ENCODE data around the gene GTPBP4. TPM values are rescaled to one million over a fixed set of nuclear protein-coding genes. Genes with fewer than 3 reads are reported as not detected.

GTPBP4 gene
- total and polyA plus RNA-seq, 11 donors: 13.3 to 52.0 (median 28.8) TPM

DNA sequence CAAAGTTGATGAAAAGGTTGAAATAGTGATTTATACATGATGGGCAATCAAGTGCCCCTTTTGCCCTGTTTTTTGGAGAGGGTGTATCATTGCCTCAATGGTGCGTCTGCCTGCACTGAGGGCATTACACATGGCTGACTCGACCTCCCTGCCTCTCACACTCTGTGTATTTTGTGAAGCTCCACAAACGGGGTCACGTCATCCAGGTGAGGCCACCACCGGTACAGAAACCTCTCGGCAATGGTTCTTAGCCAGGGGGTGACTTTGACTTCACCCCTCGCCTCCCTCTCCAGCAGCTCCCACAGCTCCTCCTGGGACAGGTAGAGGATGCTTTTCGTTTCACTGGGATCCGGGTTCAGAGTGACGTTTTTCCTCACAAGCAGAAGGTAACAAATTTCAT, 31.1 kb downstream of the GTPBP4 start:
- no peak overlapping the region for H3K27ac ChIP-seq
- peaks cover 0 to 55% (median 52%) of the 10 kb centered on the region in 9 donors for H3K36me3 ChIP-seq
- no peaks in the 10 kb centered on the region for H3K4me1 ChIP-seq
- ATAC-seq: no peak
- WGBS, 4 donors: 92 to 94% (median 93%) methylated on average over 10 of the region's 10 CpGs
- H3K4me3 ChIP-seq: no peak overlapping the region
- no peak for DNase-seq
- TF ChIP-seq, protein P1, sequence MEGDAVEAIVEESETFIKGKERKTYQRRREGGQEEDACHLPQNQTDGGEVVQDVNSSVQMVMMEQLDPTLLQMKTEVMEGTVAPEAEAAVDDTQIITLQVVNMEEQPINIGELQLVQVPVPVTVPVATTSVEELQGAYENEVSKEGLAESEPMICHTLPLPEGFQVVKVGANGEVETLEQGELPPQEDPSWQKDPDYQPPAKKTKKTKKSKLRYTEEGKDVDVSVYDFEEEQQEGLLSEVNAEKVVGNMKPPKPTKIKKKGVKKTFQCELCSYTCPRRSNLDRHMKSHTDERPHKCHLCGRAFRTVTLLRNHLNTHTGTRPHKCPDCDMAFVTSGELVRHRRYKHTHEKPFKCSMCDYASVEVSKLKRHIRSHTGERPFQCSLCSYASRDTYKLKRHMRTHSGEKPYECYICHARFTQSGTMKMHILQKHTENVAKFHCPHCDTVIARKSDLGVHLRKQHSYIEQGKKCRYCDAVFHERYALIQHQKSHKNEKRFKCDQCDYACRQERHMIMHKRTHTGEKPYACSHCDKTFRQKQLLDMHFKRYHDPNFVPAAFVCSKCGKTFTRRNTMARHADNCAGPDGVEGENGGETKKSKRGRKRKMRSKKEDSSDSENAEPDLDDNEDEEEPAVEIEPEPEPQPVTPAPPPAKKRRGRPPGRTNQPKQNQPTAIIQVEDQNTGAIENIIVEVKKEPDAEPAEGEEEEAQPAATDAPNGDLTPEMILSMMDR (IDR thresholded peaks at IDR 0.05): no peak
- TF ChIP-seq POLR2A (IDR thresholded peaks at IDR 0.05): no peak
- H3K27me3 ChIP-seq: no peaks in the 10 kb centered on the region
- no peaks in the 10 kb centered on the region for H3K9me3 ChIP-seq
- intact Hi-C loops (cut with DNase I): no loop called here

DNA sequence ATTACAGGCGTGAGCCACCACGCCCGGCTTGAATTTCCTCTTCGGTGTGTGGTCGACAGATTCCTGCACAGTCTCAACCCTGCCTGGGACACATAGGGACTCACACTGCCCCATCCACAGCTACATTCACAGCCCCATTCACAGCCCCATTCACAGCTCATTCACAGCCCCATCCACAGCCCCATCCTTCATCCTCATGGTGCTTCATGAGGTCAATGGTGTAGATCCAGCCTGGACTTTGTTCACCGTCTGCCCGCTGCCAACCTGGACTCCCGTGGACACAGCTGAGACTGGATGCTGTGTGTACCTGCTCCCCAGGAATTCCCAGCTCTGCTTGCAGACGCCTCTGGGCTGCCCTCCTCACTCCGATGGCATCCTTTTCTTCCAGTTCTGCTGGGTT, 32.2 kb downstream of the GTPBP4 start:
- intact Hi-C loops (cut with DNase I): no loop called here
- ATAC-seq: no peak
- TF ChIP-seq POLR2A (IDR thresholded peaks at IDR 0.05): no peak
- TF ChIP-seq, protein P1 (IDR thresholded peaks at IDR 0.05): no peak
- WGBS, 4 donors: 89 to 95% (median 94%) methylated on average over 10 of the region's 10 CpGs
- no peaks in the 10 kb centered on the region for H3K4me1 ChIP-seq
- no peak for DNase-seq
- no peaks in the 10 kb centered on the region for H3K27me3 ChIP-seq
- no peaks in the 10 kb centered on the region for H3K9me3 ChIP-seq
- no peak overlapping the region for H3K4me3 ChIP-seq
- peaks cover 0 to 46% (median 44%) of the 10 kb centered on the region in 9 donors for H3K36me3 ChIP-seq
- H3K27ac ChIP-seq: no peak overlapping the region

DNA sequence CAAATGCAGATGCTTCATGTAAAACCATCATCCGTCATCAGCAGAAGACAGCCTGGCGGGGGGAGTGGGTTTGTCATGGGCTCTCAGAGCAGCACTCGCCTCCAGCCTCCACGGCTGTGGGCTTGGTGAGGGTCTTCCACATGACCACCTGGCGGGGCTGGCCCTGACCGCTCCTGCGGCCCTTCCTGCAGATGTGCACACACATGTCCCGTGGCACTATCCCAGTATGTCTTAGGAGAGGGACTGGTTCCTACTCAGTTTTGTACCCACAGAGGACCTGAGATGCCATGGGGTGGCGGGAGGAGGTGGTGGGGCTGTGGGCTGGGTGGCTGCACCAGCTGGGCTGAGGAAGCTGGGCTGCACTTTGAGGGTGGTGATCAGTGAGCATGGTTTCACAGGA, 32.7 kb downstream of the GTPBP4 start:
- no peaks in the 10 kb centered on the region for H3K4me1 ChIP-seq
- peak in 1 of 4 donors; percentile 18 for ATAC-seq
- 95 to 99% (median 95%) methylated on average over 8 to 9 of the region's 9 CpGs for WGBS, 4 donors
- no peak for TF ChIP-seq POLR2A (IDR thresholded peaks at IDR 0.05)
- TF ChIP-seq, protein P1 (IDR thresholded peaks at IDR 0.05): no peak
- peaks cover 0 to 42% (median 40%) of the 10 kb centered on the region in 9 donors for H3K36me3 ChIP-seq
- DNase-seq: no peak
- no peak overlapping the region for H3K27ac ChIP-seq
- no peaks in the 10 kb centered on the region for H3K27me3 ChIP-seq
- no peaks in the 10 kb centered on the region for H3K9me3 ChIP-seq
- intact Hi-C loops (cut with DNase I): no loop called here
- no peak overlapping the region for H3K4me3 ChIP-seq

DNA sequence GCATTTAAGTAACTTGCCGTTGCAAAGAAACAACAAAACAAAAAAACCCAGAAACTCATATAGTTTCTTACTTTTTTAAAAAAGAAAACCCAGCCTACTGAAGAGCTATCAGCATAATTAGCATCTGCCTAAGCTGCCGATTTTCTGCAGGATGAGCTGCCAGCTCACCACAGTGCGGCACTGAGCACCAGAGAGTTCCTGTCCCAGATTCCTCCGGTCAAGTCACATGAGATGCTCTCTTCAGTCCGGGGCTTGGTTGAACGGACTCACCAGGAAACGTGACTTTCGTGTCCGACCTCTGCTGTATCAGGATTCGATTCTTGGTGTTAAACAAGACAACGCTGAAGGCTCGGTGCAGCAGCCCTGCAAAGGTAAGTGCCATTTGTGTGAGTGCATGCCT, 34.2 kb downstream of the GTPBP4 start:
- no peaks in the 10 kb centered on the region for H3K27me3 ChIP-seq
- ATAC-seq: peak; percentile 49 to 80 (median 72)
- intact Hi-C loops (cut with DNase I): no loop called here
- no peaks in the 10 kb centered on the region for H3K9me3 ChIP-seq
- H3K4me3 ChIP-seq: peak overlapping the region in 8 of 12 donors; percentile 26 to 54 (median 38)
- H3K27ac ChIP-seq: peak overlapping the region in 8 of 12 donors; percentile 33 to 65 (median 53)
- WGBS, 4 donors: 45 to 65% (median 61%) methylated on average over 12 of the region's 12 CpGs
- H3K36me3 ChIP-seq: peaks cover 0 to 28% (median 25%) of the 10 kb centered on the region in 9 donors
- H3K4me1 ChIP-seq: peaks cover 0 to 5% (median 0%) of the 10 kb centered on the region in 12 donors
- TF ChIP-seq, protein P1 (IDR thresholded peaks at IDR 0.05): peak in 1 of 12 donors; percentile 6
- no peak for TF ChIP-seq POLR2A (IDR thresholded peaks at IDR 0.05)
- DNase-seq: peak in 3 of 5 donors; percentile 30 to 45 (median 35)
